B cell (primary cell): Measurements from ENCODE around the gene OSBPL5. TPM values are rescaled to one million over a fixed set of nuclear protein-coding genes. Genes with fewer than 3 reads are reported as not detected.

Experiments
- ATAC-seq: fragments of 200-7000 bp; cut with Tn5 transposase; one replicate; pipeline ENCODE4 v1.10.0; 2021; ENCODE audit warnings: low read depth, mild to moderate bottlenecking, moderate number of reproducible peaks, moderate library complexity
- CTCF ChIA-PET: fragments of 350-600 bp; sonication (Branson Sonifier 250); formaldehyde crosslinking; loops from one replicate; lab custom pipeline; 2021; ENCODE audit warnings: antibody characterized with exemption, inconsistent platforms; lab: Charles Lee
- POLR2A ChIA-PET: fragments of 350-600 bp; sonication (Branson Sonifier 250); formaldehyde crosslinking; loops from one replicate; lab custom pipeline; 2021; ENCODE audit warnings: antibody characterized with exemption; lab: Charles Lee
- DNase-seq: peaks from one replicate; pipeline ENCODE4 v3.0.0; 2013
- H2AFZ ChIP-seq: 2 replicates; pipeline ENCODE4 v1.6.1; 2012; ENCODE audit warnings: mild to moderate bottlenecking, low read depth, low read length; ENCODE audit not compliant: insufficient read depth, poor library complexity, severe bottlenecking
- H3K27ac ChIP-seq, 2 donors: 1 replicate in 1 of 2; 2 replicates in 1 of 2; pipeline ENCODE4 v1.5.1; 2012 to 2013; ENCODE audit warnings: low read length in 2 of 2, mild to moderate bottlenecking in 2 of 2, moderate library complexity in 1 of 2
- H3K27me3 ChIP-seq, 4 experiments: fragments of 200-600 bp in 1 of 4; sonication (generic) in 1 of 4; replicated peaks in 1 of 4; 1 replicate in 2 of 4; 2 replicates in 2 of 4; pipeline versions ENCODE4 v1.6.1 to v1.7.0; 2013 to 2016; ENCODE audit warnings: low read length in 3 of 4, mild to moderate bottlenecking in 2 of 4, mixed read lengths in 1 of 4, moderate library complexity in 1 of 4; ENCODE audit not compliant: insufficient read depth in 4 of 4, control insufficient read depth in 3 of 4; ENCODE audit errors: control extremely low read depth in 1 of 4
- H3K36me3 ChIP-seq, 2 experiments: replicated peaks in 1 of 2; 1 replicate in 1 of 2; 2 replicates in 1 of 2; pipeline versions ENCODE4 v1.6.1 to v1.7.1; 2013; ENCODE audit warnings: low read length in 1 of 2; ENCODE audit not compliant: insufficient read depth in 2 of 2, control insufficient read depth in 1 of 2; ENCODE audit errors: control extremely low read depth in 1 of 2, extremely low read depth in 1 of 2
- H3K4me1 ChIP-seq, 2 donors: fragments of 200-600 bp in 1 of 2; sonication (generic) in 1 of 2; 1 replicate in 1 of 2; 2 replicates in 1 of 2; pipeline versions ENCODE4 v1.5.1 to v1.6.1; 2013 to 2017; ENCODE audit warnings: low read length in 2 of 2; ENCODE audit not compliant: control insufficient read depth in 2 of 2, insufficient read depth in 2 of 2
- H3K4me2 ChIP-seq: replicated peaks from 2 replicates; pipeline ENCODE3; 2012; ENCODE audit warnings: mild to moderate bottlenecking, low read depth, low read length; ENCODE audit not compliant: poor library complexity, severe bottlenecking
- H3K4me3 ChIP-seq, 5 experiments: fragments of 200-600 bp in 1 of 5; sonication (generic) in 1 of 5; 1 replicate in 3 of 5; 2 replicates in 2 of 5; pipeline versions ENCODE4 v1.5.1 to v1.7.0; 2011 to 2016; ENCODE audit warnings: low read length in 4 of 5, mild to moderate bottlenecking in 4 of 5, low read depth in 2 of 5, control low read depth in 1 of 5, moderate library complexity in 1 of 5; ENCODE audit not compliant: insufficient read depth in 1 of 5; ENCODE audit errors: control extremely low read depth in 1 of 5, extremely low read depth in 1 of 5
- H3K79me2 ChIP-seq: fragments of 200-600 bp; sonication (generic); one replicate; pipeline ENCODE4 v1.6.0; 2016; ENCODE audit warnings: low read length; ENCODE audit not compliant: control insufficient read depth, insufficient read depth
- H3K9ac ChIP-seq: fragments of 200-600 bp; sonication (generic); 2 replicates; pipeline ENCODE4 v1.6.1; 2017; ENCODE audit warnings: mild to moderate bottlenecking, low read length, moderate library complexity
- H3K9me3 ChIP-seq, 3 donors: one replicate each; pipeline versions ENCODE4 v1.6.1 to v1.7.1; 2013; ENCODE audit warnings: low read length in 2 of 3; ENCODE audit not compliant: control insufficient read depth in 2 of 3, insufficient read depth in 1 of 3; ENCODE audit errors: control extremely low read depth in 1 of 3
- H4K20me1 ChIP-seq: 2 replicates; pipeline ENCODE4 v1.6.0; 2012; ENCODE audit warnings: mild to moderate bottlenecking, low read length; ENCODE audit not compliant: insufficient read depth, control insufficient read depth, poor library complexity, severe bottlenecking
- H3K27ac Mint-ChIP-seq: one replicate; pipeline ENCODE4 v1.8.0; 2021; ENCODE audit warnings: mixed read lengths
- H3K27me3 Mint-ChIP-seq: one replicate; pipeline ENCODE4 v1.8.0; 2021; ENCODE audit warnings: mixed read lengths
- H3K4me1 Mint-ChIP-seq: one replicate; pipeline ENCODE4 v1.8.0; 2021; ENCODE audit warnings: mixed read lengths
- H3K4me3 Mint-ChIP-seq: one replicate; pipeline ENCODE4 v1.8.0; 2021; ENCODE audit warnings: mixed read lengths
- H3K9me3 Mint-ChIP-seq: one replicate; pipeline ENCODE4 v1.8.0; 2022; ENCODE audit warnings: mixed read lengths; ENCODE audit not compliant: insufficient read depth
- CTCF ChIP-seq: fragments of 200-600 bp; IDR thresholded peaks from one replicate; pipeline ENCODE4 v1.8.0; 2022; ENCODE audit warnings: antibody characterized with exemption, mild to moderate bottlenecking
- EZH2 ChIP-seq: IDR thresholded peaks from 2 replicates; pipeline ENCODE4 v1.6.1; 2012; ENCODE audit warnings: borderline replicate concordance, low read depth, mild to moderate bottlenecking, moderate library complexity, low read length; ENCODE audit not compliant: insufficient read depth, poor library complexity, severe bottlenecking
- WGBS: methylation state at CpG from one replicate; pipeline ENCODE4 v1.1.5; 2013; ENCODE audit warnings: missing lambda C conversion rate; ENCODE audit not compliant: insufficient coverage; 5-methylcytosine and 5-hydroxymethylcytosine counted together
- intact Hi-C: fragments of 100-400 bp; cut with micrococcal nuclease; formaldehyde crosslinking; loops from one replicate; pipeline ENCODE4 v1.10.0; 2022
- polyA plus RNA-seq: library from polyadenylated mRNA; depleted of rRNA; stranded (reverse); fragments of >200 nt; gene quantifications from 2 replicates; pipeline ENCODE4 v1.2.3, GENCODE V29; 2012
- total RNA-seq, 2 donors: library from RNA; stranded (reverse); fragments of 120-200 nt in 1 of 2; gene quantifications; 1 replicate in 1 of 2; 2 replicates in 1 of 2; pipeline versions ENCODE4 v1.2.3 to v1.2.4, GENCODE V29; 2013 to 2022

Gene OSBPL5
- total and polyA plus RNA-seq, 2 donors (not counting 1 experiment from before 2014, with no cell fraction given) = 0.15 to 1.2 TPM

- WGBS = 76% methylated on average over 5 of the region's 8 CpGs
- Mint-ChIP-seq H3K4me3 (no peak overlapping the region), H3K4me1 (no peaks in the 10 kb centered on the region), H3K27ac (no peak overlapping the region), H3K27me3 (peaks cover 6% of the 10 kb centered on the region), H3K9me3 (no peaks in the 10 kb centered on the region)
- Histone ChIP-seq H3K9ac (no peak overlapping the region), H2AFZ (no peak overlapping the region), H4K20me1 (no peaks in the 10 kb centered on the region), H3K4me3 (no peak overlapping the region), H3K4me1 (no peaks in the 10 kb centered on the region), H3K9me3 (no peaks in the 10 kb centered on the region), H3K27me3 (no peaks in the 10 kb centered on the region), H3K4me2 (no peak overlapping the region), H3K27ac (no peak overlapping the region), H3K36me3 (no peaks in the 10 kb centered on the region), H3K79me2 (no peaks in the 10 kb centered on the region)
- ChIA-PET CTCF (interaction anchor here (2.7 kb wide), 1 partner anchor 17 kb away, joined by 7 read pairs; no protein-coding TSS in a partner anchor), POLR2A (no interaction called here)
- TF ChIP-seq EZH2 (no peak), CTCF (no peak)
- intact Hi-C loops = no loop called here
- no peak for DNase-seq
- no peak for ATAC-seq
Measured at GRCh38 chr11:3074912-3075589, 90.1 kb downstream of the OSBPL5 start.

- H3K36me3 ChIP-seq = no peaks in the 10 kb centered on the region
- no peak for TF ChIP-seq CTCF
- TF ChIP-seq EZH2 = no peak
- H3K4me1 ChIP-seq = no peaks in the 10 kb centered on the region
- H3K9me3 ChIP-seq = no peaks in the 10 kb centered on the region
- WGBS = 96% methylated on average over 3 of the region's 3 CpGs
- CTCF ChIA-PET = interaction anchor here (0.6 to 1.6 kb wide), 3 partner anchors 19 to 862 kb away, joined by 3 to 4 read pairs (median 3); no protein-coding TSS in a partner anchor
- H3K4me2 ChIP-seq = no peak overlapping the region
- Mint-ChIP-seq H3K27me3 (peaks cover 11% of the 10 kb centered on the region), H3K27ac (no peak overlapping the region), H3K4me1 (no peaks in the 10 kb centered on the region), H3K4me3 (no peak overlapping the region), H3K9me3 (no peaks in the 10 kb centered on the region)
- DNase-seq (no peak), ATAC-seq (no peak)
- intact Hi-C loops = no loop called here
- H3K27ac ChIP-seq = no peak overlapping the region
- H3K4me3 ChIP-seq = no peak overlapping the region
- H3K79me2 ChIP-seq = no peaks in the 10 kb centered on the region
- POLR2A ChIA-PET = no interaction called here
- H3K27me3 ChIP-seq = no peaks in the 10 kb centered on the region
- no peak overlapping the region for H2AFZ ChIP-seq
- H4K20me1 ChIP-seq = no peaks in the 10 kb centered on the region
- no peak overlapping the region for H3K9ac ChIP-seq
Measured at GRCh38 chr11:3073029-3073435, 92.1 kb downstream of the OSBPL5 start.
